Measurements from ENCODE around the gene MTMR4. TPM values are rescaled to one million over a fixed set of nuclear protein-coding genes. Genes with fewer than 3 reads are reported as not detected.

MTMR4 gene
- total and polyA plus RNA-seq, 8 donors: 5.8 to 126 (median 25.1) TPM

GRCh38 chr17:58455491-58455890, 58.9 kb downstream of the MTMR4 start:
- H3K4me1 ChIP-seq: no peaks in the 10 kb centered on the region
- intact Hi-C loops (cut with DNase I; ENCODE audit: low total_unique reads): no loop called here
- no peak overlapping the region for H3K27ac ChIP-seq
- no peaks in the 10 kb centered on the region for H3K27me3 ChIP-seq
- H3K4me3 ChIP-seq: no peak overlapping the region
- no peaks in the 10 kb centered on the region for H3K9me3 ChIP-seq
- TF ChIP-seq EP300 (IDR thresholded peaks at IDR 0.05) (no peak), CTCF (IDR thresholded peaks at IDR 0.05) (no peak), POLR2A (IDR thresholded peaks at IDR 0.05) (no peak), POLR2AphosphoS5 (IDR thresholded peaks at IDR 0.05) (no peak)
- no peaks in the 10 kb centered on the region for H3K36me3 ChIP-seq
- no peak for DNase-seq

GRCh38 chr17:58452738-58453137, 61.7 kb downstream of the MTMR4 start:
- H3K27ac ChIP-seq: no peak overlapping the region
- intact Hi-C loops (cut with DNase I; ENCODE audit: low total_unique reads): no loop called here

GRCh38 chr17:58447039-58447975, 67.1 kb downstream of the MTMR4 start:
- H3K4me3 ChIP-seq: no peak overlapping the region
- no peak overlapping the region for H3K27ac ChIP-seq
- H3K4me1 ChIP-seq: no peaks in the 10 kb centered on the region
- TF ChIP-seq CTCF (IDR thresholded peaks at IDR 0.05): peak in 5 of 7 experiments; percentile 43 to 72 (median 64)
- TF ChIP-seq EP300 (IDR thresholded peaks at IDR 0.05): no peak
- H3K27me3 ChIP-seq: no peaks in the 10 kb centered on the region
- no peaks in the 10 kb centered on the region for H3K9me3 ChIP-seq
- no peaks in the 10 kb centered on the region for H3K36me3 ChIP-seq
- intact Hi-C loops (cut with DNase I; ENCODE audit: low total_unique reads): loop anchor here (10.0 kb wide), 1 partner anchor 133 kb away; no protein-coding TSS in a partner anchor
- WGBS, 5 donors: 68 to 74% (median 72%) methylated on average over 9 of the region's 9 CpGs
- peak; percentile 80 to 88 for DNase-seq

More at GRCh38 chr17:58452738-58453137, 61.7 kb downstream of the MTMR4 start:
- DNase-seq: no peak
- H3K4me3 ChIP-seq: no peak overlapping the region
- TF ChIP-seq POLR2AphosphoS5 (IDR thresholded peaks at IDR 0.05): no peak
- no peak for TF ChIP-seq POLR2A (IDR thresholded peaks at IDR 0.05)
- TF ChIP-seq EP300 (IDR thresholded peaks at IDR 0.05): no peak
- H3K9me3 ChIP-seq: no peaks in the 10 kb centered on the region
- H3K4me1 ChIP-seq: no peaks in the 10 kb centered on the region
- H3K27me3 ChIP-seq: no peaks in the 10 kb centered on the region
- WGBS, 5 donors: 85 to 95% (median 89%) methylated on average over 1 of the region's 1 CpG
- no peaks in the 10 kb centered on the region for H3K36me3 ChIP-seq

- Histone ChIP-seq H3K27ac (no peak overlapping the region), H3K4me3 (no peak overlapping the region), H3K4me1 (no peaks in the 10 kb centered on the region), H3K27me3 (no peaks in the 10 kb centered on the region), H3K36me3 (no peaks in the 10 kb centered on the region), H3K9me3 (no peaks in the 10 kb centered on the region)
- WGBS, 5 donors: 80 to 90% (median 83%) methylated on average over 6 of the region's 6 CpGs
- intact Hi-C loops (cut with DNase I; ENCODE audit: low total_unique reads): loop anchor here (10.0 kb wide), 1 partner anchor 131 kb away; no protein-coding TSS in a partner anchor
- DNase-seq: no peak
- TF ChIP-seq EP300 (IDR thresholded peaks at IDR 0.05) (no peak), POLR2AphosphoS5 (IDR thresholded peaks at IDR 0.05) (no peak), POLR2A (IDR thresholded peaks at IDR 0.05) (no peak), CTCF (IDR thresholded peaks at IDR 0.05) (no peak)
These were observed 68.4 kb downstream of the MTMR4 start for GRCh38 chr17:58446086-58446485.

Other genes starting within 250 kb of the MTMR4 start
- gene MPO, start 233.7 kb downstream of the MTMR4 start, total RNA-seq: 1 to 10 TPM in 1 of 5 donors, not detected in 4; 7.7 TPM
- gene MPO, start 233.7 kb downstream of the MTMR4 start, polyA plus RNA-seq: under 1 TPM in 2 of 3 donors, not detected in 1; 0.03 to 0.46 TPM
- gene TSPOAP1, start 185.8 kb downstream of the MTMR4 start, total RNA-seq: 10 to 100 TPM in 3 of 5 donors, 1 to 10 TPM in 1, not detected in 1; 9.0 to 68.8 (median 16.3) TPM
- gene TSPOAP1, start 185.8 kb downstream of the MTMR4 start, polyA plus RNA-seq: 10 to 100 TPM in 1 of 3 donors, 1 to 10 TPM in 2; 6.5 to 26.0 (median 8.9) TPM
- 10 to 100 TPM in 3 of 5 donors, 1 to 10 TPM in 2; 6.7 to 51.1 (median 23.3) TPM for gene SUPT4H1, start 162.4 kb downstream of the MTMR4 start, total RNA-seq
- gene SUPT4H1, start 162.4 kb downstream of the MTMR4 start, polyA plus RNA-seq: 10 to 100 TPM; 68.9 to 80.9 (median 78.2) TPM
- gene RNF43, start 97.1 kb downstream of the MTMR4 start, total RNA-seq: 100 to 1,000 TPM in 1 of 5 donors, 10 to 100 TPM in 2, 1 to 10 TPM in 2; 6.4 to 269 (median 12.6) TPM
- gene RNF43, start 97.1 kb downstream of the MTMR4 start, polyA plus RNA-seq: 1 to 10 TPM in 2 of 3 donors, under 1 TPM in 1; 0.92 to 3.3 (median 2.0) TPM
- gene HSF5, start 26.2 kb downstream of the MTMR4 start, total RNA-seq: under 1 TPM in 1 of 5 donors, not detected in 4; 0.18 TPM
- not detected for gene HSF5, start 26.2 kb downstream of the MTMR4 start, polyA plus RNA-seq
- not detected for gene TEX14, start 177.4 kb upstream of the MTMR4 start, total RNA-seq
- gene TEX14, start 177.4 kb upstream of the MTMR4 start, polyA plus RNA-seq: under 1 TPM in 2 of 3 donors, not detected in 1; 0.03 to 0.06 TPM
- 10 to 100 TPM in 3 of 5 donors, 1 to 10 TPM in 1, not detected in 1; 1.2 to 44.6 (median 23.7) TPM for gene RAD51C, start 178.0 kb upstream of the MTMR4 start, total RNA-seq
- 10 to 100 TPM; 13.7 to 22.9 (median 21.5) TPM for gene RAD51C, start 178.0 kb upstream of the MTMR4 start, polyA plus RNA-seq
- gene PPM1E, start 241.2 kb upstream of the MTMR4 start, total RNA-seq: under 1 TPM in 2 of 5 donors, not detected in 3; 0.89 to 0.92 TPM
- gene PPM1E, start 241.2 kb upstream of the MTMR4 start, polyA plus RNA-seq: under 1 TPM; 0.08 to 0.15 (median 0.12) TPM